ENCODE measurements around the gene ABCD3. TPM values are rescaled to one million over a fixed set of nuclear protein-coding genes. Genes with fewer than 3 reads are reported as not detected.
A peak's percentile ranks its signal among the peaks of the same experiment; 100 is the strongest.

The ABCD3 gene
- total and polyA plus RNA-seq, 2 of the 13 experiments (the other 11 are each of a cell fraction or from before 2014, with no cell fraction given) = 27.5 to 166 TPM

DNA sequence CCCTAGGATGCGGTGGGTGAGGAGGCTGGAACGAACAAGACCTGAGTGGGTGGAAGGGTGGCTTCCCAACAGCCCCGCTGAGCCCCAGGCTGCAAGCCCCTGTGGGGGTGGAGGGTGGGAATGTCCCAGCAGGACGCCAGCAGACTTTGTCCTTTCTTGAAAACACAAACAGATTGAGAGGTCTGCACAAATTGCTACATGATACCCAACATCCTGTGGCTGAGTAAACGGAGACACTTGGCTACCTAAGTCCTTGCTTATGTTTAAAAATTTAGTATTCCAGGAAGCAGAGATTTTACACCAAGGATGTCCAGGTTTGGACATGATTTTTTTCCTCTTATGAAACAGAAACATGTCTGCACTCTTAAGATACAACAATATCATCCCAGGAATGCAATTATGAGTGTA is 135.1 kb downstream of the ABCD3 start (continued):
- TF ChIP-seq, protein P1, sequence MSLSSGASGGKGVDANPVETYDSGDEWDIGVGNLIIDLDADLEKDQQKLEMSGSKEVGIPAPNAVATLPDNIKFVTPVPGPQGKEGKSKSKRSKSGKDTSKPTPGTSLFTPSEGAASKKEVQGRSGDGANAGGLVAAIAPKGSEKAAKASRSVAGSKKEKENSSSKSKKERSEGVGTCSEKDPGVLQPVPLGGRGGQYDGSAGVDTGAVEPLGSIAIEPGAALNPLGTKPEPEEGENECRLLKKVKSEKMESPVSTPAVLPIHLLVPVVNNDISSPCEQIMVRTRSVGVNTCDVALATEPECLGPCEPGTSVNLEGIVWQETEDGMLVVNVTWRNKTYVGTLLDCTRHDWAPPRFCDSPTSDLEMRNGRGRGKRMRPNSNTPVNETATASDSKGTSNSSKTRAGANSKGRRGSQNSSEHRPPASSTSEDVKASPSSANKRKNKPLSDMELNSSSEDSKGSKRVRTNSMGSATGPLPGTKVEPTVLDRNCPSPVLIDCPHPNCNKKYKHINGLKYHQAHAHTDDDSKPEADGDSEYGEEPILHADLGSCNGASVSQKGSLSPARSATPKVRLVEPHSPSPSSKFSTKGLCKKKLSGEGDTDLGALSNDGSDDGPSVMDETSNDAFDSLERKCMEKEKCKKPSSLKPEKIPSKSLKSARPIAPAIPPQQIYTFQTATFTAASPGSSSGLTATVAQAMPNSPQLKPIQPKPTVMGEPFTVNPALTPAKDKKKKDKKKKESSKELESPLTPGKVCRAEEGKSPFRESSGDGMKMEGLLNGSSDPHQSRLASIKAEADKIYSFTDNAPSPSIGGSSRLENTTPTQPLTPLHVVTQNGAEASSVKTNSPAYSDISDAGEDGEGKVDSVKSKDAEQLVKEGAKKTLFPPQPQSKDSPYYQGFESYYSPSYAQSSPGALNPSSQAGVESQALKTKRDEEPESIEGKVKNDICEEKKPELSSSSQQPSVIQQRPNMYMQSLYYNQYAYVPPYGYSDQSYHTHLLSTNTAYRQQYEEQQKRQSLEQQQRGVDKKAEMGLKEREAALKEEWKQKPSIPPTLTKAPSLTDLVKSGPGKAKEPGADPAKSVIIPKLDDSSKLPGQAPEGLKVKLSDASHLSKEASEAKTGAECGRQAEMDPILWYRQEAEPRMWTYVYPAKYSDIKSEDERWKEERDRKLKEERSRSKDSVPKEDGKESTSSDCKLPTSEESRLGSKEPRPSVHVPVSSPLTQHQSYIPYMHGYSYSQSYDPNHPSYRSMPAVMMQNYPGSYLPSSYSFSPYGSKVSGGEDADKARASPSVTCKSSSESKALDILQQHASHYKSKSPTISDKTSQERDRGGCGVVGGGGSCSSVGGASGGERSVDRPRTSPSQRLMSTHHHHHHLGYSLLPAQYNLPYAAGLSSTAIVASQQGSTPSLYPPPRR (CRISPR knock-in tag; IDR thresholded peaks at IDR 0.05; ENCODE audit: borderline replicate concordance) = no peak
- TF ChIP-seq HNF4A (CRISPR knock-in tag; IDR thresholded peaks at IDR 0.05) (peak; percentile 29; the same call in 1 of the 2 replicates), ZFAT (CRISPR knock-in tag; conservative IDR thresholded peaks at IDR 0.05) (no peak), ZFP1 (CRISPR knock-in tag; IDR thresholded peaks at IDR 0.05) (no peak), GFI1 (CRISPR knock-in tag; IDR thresholded peaks at IDR 0.05; ENCODE audit: borderline replicate concordance) (no peak), ZNF7 (CRISPR knock-in tag; IDR thresholded peaks at IDR 0.05) (no peak), ZNF775 (CRISPR knock-in tag; IDR thresholded peaks at IDR 0.05; ENCODE audit: borderline replicate concordance) (no peak), SAP130 (CRISPR knock-in tag; IDR thresholded peaks at IDR 0.05; ENCODE audit: low read depth) (0 out of 2 replicates have a peak, but pooled peaks have one; percentile 19), ZNF644 (CRISPR knock-in tag; IDR thresholded peaks at IDR 0.05; ENCODE audit: low read depth) (no peak), ZNF20 (CRISPR knock-in tag; IDR thresholded peaks at IDR 0.05) (no peak), ZMYM2 (CRISPR knock-in tag; IDR thresholded peaks at IDR 0.05) (no peak), PCBP1 (IDR thresholded peaks at IDR 0.05; ENCODE audit: borderline replicate concordance, low read depth, low read length) (no peak), ZNF558 (CRISPR knock-in tag; IDR thresholded peaks at IDR 0.05; ENCODE audit: borderline replicate concordance) (no peak), SNAI1 (CRISPR knock-in tag; IDR thresholded peaks at IDR 0.05; ENCODE audit: borderline replicate concordance) (no peak), ISX (CRISPR knock-in tag; conservative IDR thresholded peaks at IDR 0.05) (no peak), SALL1 (CRISPR knock-in tag; IDR thresholded peaks at IDR 0.05) (peak; percentile 46), ZNF513 (CRISPR knock-in tag; conservative IDR thresholded peaks at IDR 0.05) (no peak), ZNF34 (CRISPR knock-in tag; IDR thresholded peaks at IDR 0.05; ENCODE audit: borderline replicate concordance) (no peak), POLR2A (IDR thresholded peaks at IDR 0.05; ENCODE audit: insufficient read depth in 1 of 2, low read depth in 2 of 2, low read length in 2 of 2) (no peak)
- TF ChIP-seq, protein P2, sequence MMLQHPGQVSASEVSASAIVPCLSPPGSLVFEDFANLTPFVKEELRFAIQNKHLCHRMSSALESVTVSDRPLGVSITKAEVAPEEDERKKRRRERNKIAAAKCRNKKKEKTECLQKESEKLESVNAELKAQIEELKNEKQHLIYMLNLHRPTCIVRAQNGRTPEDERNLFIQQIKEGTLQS (CRISPR knock-in tag; IDR thresholded peaks at IDR 0.05) = no peak
- TF ChIP-seq, protein P3, sequence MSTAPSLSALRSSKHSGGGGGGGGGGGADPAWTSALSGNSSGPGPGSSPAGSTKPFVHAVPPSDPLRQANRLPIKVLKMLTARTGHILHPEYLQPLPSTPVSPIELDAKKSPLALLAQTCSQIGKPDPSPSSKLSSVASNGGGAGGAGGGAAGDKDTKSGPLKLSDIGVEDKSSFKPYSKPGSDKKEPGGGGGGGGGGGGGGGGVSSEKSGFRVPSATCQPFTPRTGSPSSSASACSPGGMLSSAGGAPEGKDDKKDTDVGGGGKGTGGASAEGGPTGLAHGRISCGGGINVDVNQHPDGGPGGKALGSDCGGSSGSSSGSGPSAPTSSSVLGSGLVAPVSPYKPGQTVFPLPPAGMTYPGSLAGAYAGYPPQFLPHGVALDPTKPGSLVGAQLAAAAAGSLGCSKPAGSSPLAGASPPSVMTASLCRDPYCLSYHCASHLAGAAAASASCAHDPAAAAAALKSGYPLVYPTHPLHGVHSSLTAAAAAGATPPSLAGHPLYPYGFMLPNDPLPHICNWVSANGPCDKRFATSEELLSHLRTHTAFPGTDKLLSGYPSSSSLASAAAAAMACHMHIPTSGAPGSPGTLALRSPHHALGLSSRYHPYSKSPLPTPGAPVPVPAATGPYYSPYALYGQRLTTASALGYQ (CRISPR knock-in tag; IDR thresholded peaks at IDR 0.05) = no peak
- TF ChIP-seq, protein P4, sequence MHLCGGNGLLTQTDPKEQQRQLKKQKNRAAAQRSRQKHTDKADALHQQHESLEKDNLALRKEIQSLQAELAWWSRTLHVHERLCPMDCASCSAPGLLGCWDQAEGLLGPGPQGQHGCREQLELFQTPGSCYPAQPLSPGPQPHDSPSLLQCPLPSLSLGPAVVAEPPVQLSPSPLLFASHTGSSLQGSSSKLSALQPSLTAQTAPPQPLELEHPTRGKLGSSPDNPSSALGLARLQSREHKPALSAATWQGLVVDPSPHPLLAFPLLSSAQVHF (CRISPR knock-in tag; IDR thresholded peaks at IDR 0.05) = no peak

Data from HepG2 (cell line).